ENCODE results near the gene MEIS2.

- TF ChIP-seq CTCF (IDR thresholded peaks at IDR 0.05) (no peak), POLR2A (IDR thresholded peaks at IDR 0.05) (no peak)
These were observed 221.6 kb downstream of the MEIS2 start for GRCh38 chr15:36878684-36879262.
